Ishikawa (cell line): Measurements from ENCODE around the gene RGL1.

Experiments
- CEBPB ChIP-seq: IDR thresholded peaks from 2 replicates; pipeline ENCODE4 v1.6.1; 2012
- CREB1 ChIP-seq: IDR thresholded peaks from 2 replicates; pipeline ENCODE4 v1.6.1; 2012; ENCODE audit warnings: low read depth
- EGR1 ChIP-seq: IDR thresholded peaks from 2 replicates; pipeline ENCODE4 v1.6.1; 2012
- EP300 ChIP-seq: IDR thresholded peaks from 2 replicates; pipeline ENCODE4 v1.6.1; 2012; ENCODE audit warnings: borderline replicate concordance
- FOXM1 ChIP-seq: IDR thresholded peaks from 2 replicates; pipeline ENCODE4 v1.6.1; 2012; ENCODE audit warnings: low read depth, borderline replicate concordance
- NFIC ChIP-seq: IDR thresholded peaks from 2 replicates; pipeline ENCODE4 v1.6.1; 2012
- RAD21 ChIP-seq: IDR thresholded peaks from 2 replicates; pipeline ENCODE4 v1.6.1; 2012; ENCODE audit warnings: low read depth
- TAF1 ChIP-seq: IDR thresholded peaks from 2 replicates; pipeline ENCODE4 v1.6.1; 2012; ENCODE audit warnings: low read depth, mild to moderate bottlenecking
- TCF12 ChIP-seq: IDR thresholded peaks from 2 replicates; pipeline ENCODE4 v1.6.1; 2012; ENCODE audit warnings: low read depth
- TEAD4 ChIP-seq: IDR thresholded peaks from 2 replicates; pipeline ENCODE4 v1.6.1; 2012
- USF1 ChIP-seq: IDR thresholded peaks from 2 replicates; pipeline ENCODE4 v1.6.1; 2012
- YY1 ChIP-seq: IDR thresholded peaks from 2 replicates; pipeline ENCODE4 v1.6.1; 2012; ENCODE audit warnings: low read depth
- ZBTB7A ChIP-seq: IDR thresholded peaks from 2 replicates; pipeline ENCODE4 v1.6.1; 2012; ENCODE audit warnings: low read depth
- TF ChIP-seq, protein P1 (sequence below): IDR thresholded peaks from 2 replicates; pipeline ENCODE4 v1.6.1; 2012
- TF ChIP-seq, protein P2 (sequence below): IDR thresholded peaks from 2 replicates; pipeline ENCODE4 v1.6.1; 2012; ENCODE audit warnings: low read depth, mild to moderate bottlenecking

RGL1 gene

GRCh38 chr1:183804916-183805841 lies at the start of gene RGL1:
Gene RGL1 (plus strand): TSS chr1:183805120. CDS start chr1:183805298, 178 bp downstream.
- no peak for TF ChIP-seq ZBTB7A
- TF ChIP-seq, protein P1, sequence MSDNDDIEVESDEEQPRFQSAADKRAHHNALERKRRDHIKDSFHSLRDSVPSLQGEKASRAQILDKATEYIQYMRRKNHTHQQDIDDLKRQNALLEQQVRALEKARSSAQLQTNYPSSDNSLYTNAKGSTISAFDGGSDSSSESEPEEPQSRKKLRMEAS: peak; percentile 61
- TF ChIP-seq CEBPB: 0 out of 2 replicates have a peak, but pooled peaks have one; percentile 20

DNA sequence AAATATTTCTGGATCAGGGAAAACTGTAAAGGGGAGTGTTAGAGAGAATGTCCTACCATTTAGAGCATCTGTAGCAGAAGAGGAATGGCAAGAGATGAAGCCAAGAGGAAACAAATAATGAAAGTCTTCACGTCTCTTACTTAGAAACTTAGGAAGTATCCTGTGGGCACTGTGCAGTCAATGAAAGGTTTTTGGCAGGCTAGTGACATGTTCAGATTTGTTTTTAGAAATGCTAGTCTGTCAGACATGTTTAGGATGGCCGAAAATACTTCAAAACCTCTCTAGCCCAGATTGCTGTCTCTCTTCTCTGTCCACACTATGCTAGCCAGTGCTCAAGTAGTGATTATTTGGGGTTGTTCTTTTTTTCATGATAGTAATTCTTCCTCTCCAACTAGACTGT lies 48.6 kb upstream of the RGL1 start:
- TF ChIP-seq EP300: no peak

GRCh38 chr1:183757061-183757460 lies 47.9 kb upstream of the RGL1 start:
- TF ChIP-seq TEAD4 (no peak), NFIC (no peak), YY1 (no peak), EGR1 (no peak), ZBTB7A (no peak)

DNA sequence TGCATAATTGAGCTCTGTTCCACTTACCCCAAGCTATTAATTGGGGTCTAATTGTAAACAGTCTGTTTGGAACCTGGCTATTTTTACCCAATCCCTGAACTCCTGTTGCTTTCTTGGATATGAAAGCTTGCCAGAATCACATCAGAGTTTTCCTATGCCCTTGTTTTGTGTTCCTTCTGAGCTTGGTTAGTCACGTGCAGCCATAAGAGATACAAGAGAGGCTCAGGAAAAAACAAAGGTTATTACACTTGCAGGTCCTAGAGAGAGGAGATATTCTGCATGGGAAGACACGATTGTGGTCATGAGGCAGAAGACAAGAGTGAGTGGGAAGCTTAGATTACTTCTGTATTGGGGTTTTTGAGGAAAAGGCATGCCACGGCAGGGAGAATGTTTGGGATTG lies 46.0 kb upstream of the RGL1 start:
- no peak for TF ChIP-seq CEBPB
- TF ChIP-seq NFIC: no peak
- no peak for TF ChIP-seq FOXM1
- TF ChIP-seq ZBTB7A: no peak
- TF ChIP-seq RAD21: no peak
- TF ChIP-seq TEAD4: no peak
- TF ChIP-seq EP300: no peak
- no peak for TF ChIP-seq TAF1

GRCh38 chr1:183760661-183761060 lies 44.3 kb upstream of the RGL1 start:
- TF ChIP-seq, protein P2, sequence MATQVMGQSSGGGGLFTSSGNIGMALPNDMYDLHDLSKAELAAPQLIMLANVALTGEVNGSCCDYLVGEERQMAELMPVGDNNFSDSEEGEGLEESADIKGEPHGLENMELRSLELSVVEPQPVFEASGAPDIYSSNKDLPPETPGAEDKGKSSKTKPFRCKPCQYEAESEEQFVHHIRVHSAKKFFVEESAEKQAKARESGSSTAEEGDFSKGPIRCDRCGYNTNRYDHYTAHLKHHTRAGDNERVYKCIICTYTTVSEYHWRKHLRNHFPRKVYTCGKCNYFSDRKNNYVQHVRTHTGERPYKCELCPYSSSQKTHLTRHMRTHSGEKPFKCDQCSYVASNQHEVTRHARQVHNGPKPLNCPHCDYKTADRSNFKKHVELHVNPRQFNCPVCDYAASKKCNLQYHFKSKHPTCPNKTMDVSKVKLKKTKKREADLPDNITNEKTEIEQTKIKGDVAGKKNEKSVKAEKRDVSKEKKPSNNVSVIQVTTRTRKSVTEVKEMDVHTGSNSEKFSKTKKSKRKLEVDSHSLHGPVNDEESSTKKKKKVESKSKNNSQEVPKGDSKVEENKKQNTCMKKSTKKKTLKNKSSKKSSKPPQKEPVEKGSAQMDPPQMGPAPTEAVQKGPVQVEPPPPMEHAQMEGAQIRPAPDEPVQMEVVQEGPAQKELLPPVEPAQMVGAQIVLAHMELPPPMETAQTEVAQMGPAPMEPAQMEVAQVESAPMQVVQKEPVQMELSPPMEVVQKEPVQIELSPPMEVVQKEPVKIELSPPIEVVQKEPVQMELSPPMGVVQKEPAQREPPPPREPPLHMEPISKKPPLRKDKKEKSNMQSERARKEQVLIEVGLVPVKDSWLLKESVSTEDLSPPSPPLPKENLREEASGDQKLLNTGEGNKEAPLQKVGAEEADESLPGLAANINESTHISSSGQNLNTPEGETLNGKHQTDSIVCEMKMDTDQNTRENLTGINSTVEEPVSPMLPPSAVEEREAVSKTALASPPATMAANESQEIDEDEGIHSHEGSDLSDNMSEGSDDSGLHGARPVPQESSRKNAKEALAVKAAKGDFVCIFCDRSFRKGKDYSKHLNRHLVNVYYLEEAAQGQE: no peak
- TF ChIP-seq TAF1 (no peak), FOXM1 (no peak), NFIC (no peak), YY1 (no peak), EGR1 (no peak)

DNA sequence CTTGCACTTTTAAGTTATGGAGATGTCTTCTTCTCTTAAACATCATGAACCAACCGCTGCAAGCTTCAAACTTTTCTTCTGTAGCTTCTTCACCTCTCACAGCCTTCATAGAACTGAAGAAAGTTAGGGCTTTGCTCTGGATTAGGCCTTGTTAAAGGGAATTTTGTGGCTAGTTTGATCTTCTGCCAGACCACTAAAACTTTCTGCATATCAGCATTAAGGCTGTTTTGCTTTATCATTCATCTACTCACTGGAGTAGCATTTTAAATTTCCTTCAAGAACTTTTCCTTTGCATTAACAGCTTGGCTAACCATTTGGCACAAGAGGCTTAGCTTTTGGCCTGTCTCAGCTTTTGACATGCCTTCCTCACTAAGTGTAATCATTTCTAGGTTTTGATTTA lies 43.0 kb upstream of the RGL1 start:
- TF ChIP-seq TAF1: no peak
- no peak for TF ChIP-seq USF1
- TF ChIP-seq, protein P1: no peak
- TF ChIP-seq NFIC: no peak
- no peak for TF ChIP-seq ZBTB7A
- no peak for TF ChIP-seq EP300
- TF ChIP-seq FOXM1: no peak
- TF ChIP-seq CREB1: no peak
- no peak for TF ChIP-seq CEBPB
- no peak for TF ChIP-seq TEAD4
- TF ChIP-seq RAD21: no peak
- TF ChIP-seq, protein P2: no peak
- TF ChIP-seq YY1: no peak
- no peak for TF ChIP-seq EGR1
- TF ChIP-seq TCF12: no peak

GRCh38 chr1:183764981-183765380 lies 39.9 kb upstream of the RGL1 start:
- no peak for TF ChIP-seq TCF12
- TF ChIP-seq ZBTB7A: no peak
- TF ChIP-seq NFIC: no peak
- TF ChIP-seq USF1: no peak
- TF ChIP-seq EP300: no peak
- TF ChIP-seq RAD21: no peak
- TF ChIP-seq TAF1: no peak
